Large intestine (tissue), 3 donors: ENCODE results near the gene HTR6. TPM values are rescaled to one million over a fixed set of nuclear protein-coding genes. Genes with fewer than 3 reads are reported as not detected.

Source experiments
- DNase-seq, 2 donors: peaks; one replicate each; pipeline versions ENCODE4 v3.0.0 to v3.0.0-alpha.2; 2013
- H3K27ac ChIP-seq: one replicate; pipeline ENCODE4 v1.5.1; 2013; ENCODE audit warnings: low read length
- H3K27me3 ChIP-seq: 2 replicates; pipeline ENCODE4 v1.6.1; 2013; ENCODE audit warnings: low read length; ENCODE audit not compliant: control insufficient read depth, insufficient read depth
- H3K36me3 ChIP-seq: 2 replicates; pipeline ENCODE4 v1.6.1; 2013; ENCODE audit warnings: low read length; ENCODE audit not compliant: control insufficient read depth, insufficient read depth
- H3K4me1 ChIP-seq: one replicate; pipeline ENCODE4 v1.6.1; 2013; ENCODE audit warnings: low read length; ENCODE audit not compliant: control insufficient read depth, insufficient read depth
- H3K4me3 ChIP-seq: one replicate; pipeline ENCODE4 v1.5.1; 2013; ENCODE audit warnings: low read length
- H3K9me3 ChIP-seq: one replicate; pipeline ENCODE4 v1.6.1; 2013; ENCODE audit warnings: mild to moderate bottlenecking, low read depth, low read length, moderate library complexity; ENCODE audit not compliant: control insufficient read depth
- WGBS: methylation state at CpG from one replicate; pipeline ENCODE4 v1.1.5; 2013; ENCODE audit warnings: low lambda C conversion rate; ENCODE audit not compliant: insufficient coverage; 5-methylcytosine and 5-hydroxymethylcytosine counted together
- polyA plus RNA-seq: library from polyadenylated mRNA; unstranded; fragments of 120-200 nt; gene quantifications from one replicate; pipeline ENCODE4 v1.2.1, GENCODE V29; 2013

The HTR6 gene
- polyA plus RNA-seq, 1 donor, result 0.07 TPM

DNA sequence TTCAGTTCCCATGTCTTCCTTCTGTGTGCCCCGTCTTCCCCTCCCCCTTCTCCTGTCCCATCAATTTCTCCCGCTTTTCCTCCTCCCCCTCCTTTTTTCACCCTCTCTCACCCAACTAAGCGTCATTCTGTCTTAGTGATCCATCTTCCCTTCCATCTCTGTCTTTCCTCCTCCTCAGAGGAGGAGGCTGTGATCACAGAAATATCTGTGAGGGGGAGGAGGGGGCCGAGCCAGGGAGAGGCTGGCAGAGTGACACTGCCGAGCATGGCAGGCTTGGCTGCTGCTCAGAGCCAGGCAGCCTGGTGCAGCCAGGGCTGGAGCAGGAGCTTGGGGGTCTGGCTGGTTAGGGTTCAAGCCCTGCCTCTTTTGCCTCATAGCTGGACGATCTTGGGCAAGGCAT is 7.6 kb downstream of the HTR6 start:
- H3K27ac ChIP-seq, result no peak overlapping the region
- no peaks in the 10 kb centered on the region for H3K36me3 ChIP-seq
- H3K4me1 ChIP-seq, result no peaks in the 10 kb centered on the region
- peaks cover 36% of the 10 kb centered on the region for H3K27me3 ChIP-seq
- no peak overlapping the region for H3K4me3 ChIP-seq
- H3K9me3 ChIP-seq, result no peaks in the 10 kb centered on the region
- no peak for DNase-seq
- 44% methylated on average over 2 of the region's 6 CpGs for WGBS

GRCh38 chr1:19675797-19676196 is 11.1 kb downstream of the HTR6 start:
- Histone ChIP-seq H3K4me3 (no peak overlapping the region), H3K9me3 (no peaks in the 10 kb centered on the region), H3K27ac (no peak overlapping the region), H3K36me3 (no peaks in the 10 kb centered on the region), H3K4me1 (no peaks in the 10 kb centered on the region), H3K27me3 (peaks cover 12% of the 10 kb centered on the region)
- no peak for DNase-seq
- no CpG with 5 or more reads among the region's 5 CpGs for WGBS

DNA sequence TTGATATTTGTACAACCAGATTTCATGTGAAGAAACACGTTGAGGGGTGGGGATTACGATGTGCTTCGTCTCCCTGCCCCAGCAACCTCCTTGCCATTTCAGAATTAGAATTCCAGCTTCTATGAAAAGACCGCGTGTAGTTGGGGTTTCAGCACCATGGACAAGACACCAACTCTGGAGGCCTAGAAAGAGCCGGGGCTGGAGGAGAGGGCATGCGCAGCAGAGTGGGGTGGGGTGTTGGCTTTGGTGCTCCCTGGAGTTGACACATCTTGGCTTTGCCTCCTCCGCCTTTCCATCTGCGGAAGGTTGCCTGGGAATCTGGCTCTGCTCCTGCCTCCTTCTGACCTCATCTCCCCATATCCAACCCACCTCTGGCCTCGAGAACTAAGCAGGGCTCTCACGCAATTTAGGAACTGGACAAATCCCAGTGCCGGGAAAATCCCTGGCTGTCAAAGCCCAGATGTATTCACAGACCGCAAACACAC is 11.8 kb downstream of the HTR6 start:
- 0% methylated on average over 2 of the region's 13 CpGs for WGBS
- H3K27me3 ChIP-seq, result peaks cover 8% of the 10 kb centered on the region

GRCh38 chr1:19678493-19678892 is 13.8 kb downstream of the HTR6 start:
- no peak for DNase-seq
- Histone ChIP-seq H3K27ac (no peak overlapping the region), H3K4me3 (no peak overlapping the region), H3K4me1 (no peaks in the 10 kb centered on the region), H3K27me3 (no peaks in the 10 kb centered on the region), H3K36me3 (no peaks in the 10 kb centered on the region), H3K9me3 (no peaks in the 10 kb centered on the region)
- no CpG with 5 or more reads among the region's 11 CpGs for WGBS

More for the DNA sequence above, 11.8 kb downstream of the HTR6 start:
- Histone ChIP-seq H3K4me3 (no peak overlapping the region), H3K9me3 (no peaks in the 10 kb centered on the region), H3K27ac (no peak overlapping the region), H3K36me3 (no peaks in the 10 kb centered on the region), H3K4me1 (no peaks in the 10 kb centered on the region)
- peak; percentile 29 to 49 for DNase-seq

DNA sequence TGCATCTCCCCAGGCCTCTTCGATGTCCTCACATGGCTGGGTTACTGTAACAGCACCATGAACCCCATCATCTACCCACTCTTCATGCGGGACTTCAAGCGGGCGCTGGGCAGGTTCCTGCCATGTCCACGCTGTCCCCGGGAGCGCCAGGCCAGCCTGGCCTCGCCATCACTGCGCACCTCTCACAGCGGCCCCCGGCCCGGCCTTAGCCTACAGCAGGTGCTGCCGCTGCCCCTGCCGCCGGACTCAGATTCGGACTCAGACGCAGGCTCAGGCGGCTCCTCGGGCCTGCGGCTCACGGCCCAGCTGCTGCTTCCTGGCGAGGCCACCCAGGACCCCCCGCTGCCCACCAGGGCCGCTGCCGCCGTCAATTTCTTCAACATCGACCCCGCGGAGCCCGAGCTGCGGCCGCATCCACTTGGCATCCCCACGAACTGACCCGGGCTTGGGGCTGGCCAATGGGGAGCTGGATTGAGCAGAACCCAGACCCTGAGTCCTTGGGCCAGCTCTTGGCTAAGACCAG is 14.3 kb downstream of the HTR6 start:
- WGBS, result no CpG with 5 or more reads among the region's 34 CpGs
- H3K9me3 ChIP-seq, result no peaks in the 10 kb centered on the region
- DNase-seq, result no peak

GRCh38 chr1:19679691-19680090 is 15.0 kb downstream of the HTR6 start:
- H3K27me3 ChIP-seq, result no peaks in the 10 kb centered on the region
- no peak overlapping the region for H3K27ac ChIP-seq
- no peaks in the 10 kb centered on the region for H3K9me3 ChIP-seq
- no peaks in the 10 kb centered on the region for H3K36me3 ChIP-seq
- WGBS, result no CpG with 5 or more reads among the region's 4 CpGs
- no peaks in the 10 kb centered on the region for H3K4me1 ChIP-seq
- no peak overlapping the region for H3K4me3 ChIP-seq
- no peak for DNase-seq

More for the DNA sequence above, 14.3 kb downstream of the HTR6 start:
- H3K4me3 ChIP-seq, result no peak overlapping the region
- H3K36me3 ChIP-seq, result no peaks in the 10 kb centered on the region
- no peak overlapping the region for H3K27ac ChIP-seq
- H3K4me1 ChIP-seq, result no peaks in the 10 kb centered on the region
- no peaks in the 10 kb centered on the region for H3K27me3 ChIP-seq

- DNase-seq, result no peak
- no peaks in the 10 kb centered on the region for H3K27me3 ChIP-seq
- H3K9me3 ChIP-seq, result no peaks in the 10 kb centered on the region
- H3K4me3 ChIP-seq, result no peak overlapping the region
- WGBS, result no CpG with 5 or more reads among the region's 7 CpGs
- H3K4me1 ChIP-seq, result no peaks in the 10 kb centered on the region
- no peaks in the 10 kb centered on the region for H3K36me3 ChIP-seq
- no peak overlapping the region for H3K27ac ChIP-seq
These were observed 16.0 kb downstream of the HTR6 start for GRCh38 chr1:19680644-19681043.

DNA sequence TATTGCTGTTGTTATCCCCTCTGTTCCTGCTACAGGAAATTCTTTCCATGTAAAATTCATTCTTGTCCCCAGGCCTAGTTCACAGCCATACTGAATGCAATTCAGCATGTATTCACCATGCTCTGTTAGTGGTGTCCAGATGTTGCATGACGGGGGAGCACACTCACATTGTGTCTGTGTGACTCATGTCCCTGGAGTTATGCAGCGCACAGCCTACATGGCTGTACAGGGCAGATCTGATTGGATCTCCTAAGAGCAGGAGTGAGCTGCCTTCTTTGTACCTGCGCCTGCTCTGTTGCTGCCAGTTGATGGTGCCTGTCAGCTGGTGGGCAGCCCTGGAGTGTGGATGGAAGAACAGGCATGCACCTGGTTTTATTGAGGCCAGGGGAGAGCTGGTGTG is 17.6 kb downstream of the HTR6 start:
- H3K36me3 ChIP-seq, result no peaks in the 10 kb centered on the region
- WGBS, result no CpG with 5 or more reads among the region's 3 CpGs

GRCh38 chr1:19682901-19683300 is 18.2 kb downstream of the HTR6 start:
- Histone ChIP-seq H3K27ac (no peak overlapping the region), H3K9me3 (no peaks in the 10 kb centered on the region), H3K36me3 (no peaks in the 10 kb centered on the region), H3K27me3 (no peaks in the 10 kb centered on the region), H3K4me1 (no peaks in the 10 kb centered on the region), H3K4me3 (no peak overlapping the region)
- no peak for DNase-seq
- WGBS, result no CpG with 5 or more reads among the region's 7 CpGs

More for the DNA sequence above, 17.6 kb downstream of the HTR6 start:
- H3K4me3 ChIP-seq, result no peak overlapping the region
- DNase-seq, result no peak
- no peaks in the 10 kb centered on the region for H3K27me3 ChIP-seq
- no peaks in the 10 kb centered on the region for H3K9me3 ChIP-seq
- no peak overlapping the region for H3K27ac ChIP-seq
- H3K4me1 ChIP-seq, result no peaks in the 10 kb centered on the region

GRCh38 chr1:19683351-19683750 is 18.7 kb downstream of the HTR6 start:
- WGBS, result no CpG with 5 or more reads among the region's 8 CpGs
- Histone ChIP-seq H3K9me3 (no peaks in the 10 kb centered on the region), H3K4me3 (no peak overlapping the region), H3K36me3 (no peaks in the 10 kb centered on the region), H3K4me1 (no peaks in the 10 kb centered on the region), H3K27me3 (no peaks in the 10 kb centered on the region), H3K27ac (no peak overlapping the region)
- no peak for DNase-seq

DNA sequence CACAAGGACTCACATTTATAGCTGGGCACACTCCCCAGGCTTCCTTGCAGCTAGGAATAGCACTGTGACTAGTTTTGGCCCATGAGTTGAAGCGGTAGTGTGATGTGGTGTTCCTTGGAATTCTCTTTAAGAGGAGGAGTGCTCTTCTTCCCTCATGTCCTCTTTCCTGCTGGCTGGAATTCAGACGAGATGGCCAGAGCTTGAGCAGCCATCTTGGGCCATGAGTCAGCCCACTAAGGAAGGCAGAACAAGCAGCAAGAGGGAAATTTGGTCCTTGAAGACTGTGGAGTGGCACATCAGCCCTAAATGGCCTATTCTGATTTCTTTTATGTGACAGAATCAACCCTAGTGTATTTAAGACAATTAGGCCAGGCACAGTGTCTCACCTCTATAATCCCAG is 20.0 kb downstream of the HTR6 start:
- H3K9me3 ChIP-seq, result peaks cover 1% of the 10 kb centered on the region
- H3K36me3 ChIP-seq, result no peaks in the 10 kb centered on the region
- H3K4me1 ChIP-seq, result no peaks in the 10 kb centered on the region
- DNase-seq, result no peak
- no peaks in the 10 kb centered on the region for H3K27me3 ChIP-seq
- no peak overlapping the region for H3K27ac ChIP-seq
- no peak overlapping the region for H3K4me3 ChIP-seq
- no CpG with 5 or more reads among the region's 2 CpGs for WGBS
